Spleen (tissue), 7 donors: ENCODE data around the gene ACSS1.

ENCODE experiments used
- CTCF ChIP-seq, 11 experiments: fragments of 200-600 bp in 7 of 11; fragments of 450-650 bp in 4 of 11; sonication (generic) in 4 of 11; IDR thresholded peaks in 8 of 11; conservative IDR thresholded peaks in 3 of 11; 1 replicate in 7 of 11; 2 replicates in 4 of 11; pipeline versions ENCODE4 v1.4.0 to v1.8.0; 2016 to 2021; ENCODE audit warnings: antibody characterized with exemption in 11 of 11, inconsistent platforms in 4 of 11, mild to moderate bottlenecking in 1 of 11
- POLR2A ChIP-seq, 3 donors: fragments of 450-650 bp; IDR thresholded peaks; one replicate each; pipeline ENCODE4 v1.5.1; 2017; ENCODE audit warnings: antibody characterized with exemption in 3 of 3, mild to moderate bottlenecking in 1 of 3
- POLR2AphosphoS5 ChIP-seq, 3 donors: sonication (generic); formaldehyde crosslinking; IDR thresholded peaks; one replicate each; pipeline ENCODE4 v1.5.1; 2017; ENCODE audit warnings: antibody characterized with exemption in 3 of 3
- donor health status: DM: no; HTN: no; CAD: no; lungs with moderate emphysema.
- donor health status: DM: no; HTN: no; CAD: no.
- donor health status: DM: no; HTN: no; CAD: no.

DNA sequence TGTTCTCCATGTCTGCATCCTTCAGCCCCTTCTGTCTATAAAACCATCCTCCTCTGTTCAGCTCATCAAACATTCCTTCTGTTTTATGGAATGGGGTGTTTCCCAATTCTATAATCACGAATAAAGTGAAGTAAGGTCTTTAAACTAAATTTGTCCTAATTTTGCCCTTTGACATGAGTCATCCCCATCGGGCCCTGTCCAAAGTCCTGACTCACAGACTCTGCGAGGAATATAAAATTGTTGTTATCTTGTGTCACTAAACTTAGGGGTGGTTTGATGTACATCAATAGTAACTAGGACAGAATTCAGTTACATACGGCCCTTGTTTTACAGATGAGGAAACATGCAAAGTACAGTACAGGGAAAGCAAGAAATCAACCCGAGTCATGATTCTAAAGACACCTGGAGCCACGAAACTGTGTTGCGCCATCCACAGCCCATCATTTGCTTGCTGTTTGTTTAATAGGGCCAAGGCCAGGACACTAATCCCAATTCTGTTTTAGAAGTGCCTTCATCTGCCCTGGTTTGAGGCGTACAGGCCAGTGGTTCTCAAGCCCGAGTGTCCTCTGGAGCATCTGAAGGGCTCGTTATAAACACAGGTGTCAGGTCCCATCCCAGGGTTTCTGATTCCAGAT is 2.8 kb downstream of the ACSS1 start:
- TF ChIP-seq POLR2AphosphoS5 (IDR thresholded peaks at IDR 0.05): no peak
- no peak for TF ChIP-seq CTCF (IDR thresholded peaks at IDR 0.05 in 8 of 11, conservative IDR thresholded peaks at IDR 0.05 in 3 of 11)
- no peak for TF ChIP-seq POLR2A (IDR thresholded peaks at IDR 0.05)
